Mesendoderm (in vitro differentiated cells): Measurements from ENCODE around the gene HLA-DOA.

Source experiments
- DNase-seq: peaks from one replicate; pipeline ENCODE4 v3.0.0; 2013
- H2AK5ac ChIP-seq: 2 replicates; pipeline ENCODE4 v1.6.1; 2013; ENCODE audit warnings: low read length, inconsistent platforms
- H2BK120ac ChIP-seq: 2 replicates; pipeline ENCODE4 v1.6.1; 2013; ENCODE audit warnings: low read depth, mild to moderate bottlenecking, low read length, moderate library complexity, mixed read lengths
- H2BK15ac ChIP-seq: replicated peaks from 2 replicates; pipeline ENCODE4 v1.6.1; 2013; ENCODE audit warnings: low read depth, mild to moderate bottlenecking, moderate library complexity
- H2BK5ac ChIP-seq: 2 replicates; pipeline ENCODE4 v1.6.1; 2013; ENCODE audit warnings: low read length, inconsistent platforms
- H3K18ac ChIP-seq: 2 replicates; pipeline ENCODE4 v1.6.1; 2013; ENCODE audit warnings: mild to moderate bottlenecking, low read length, mixed read lengths
- H3K23ac ChIP-seq: one replicate; pipeline ENCODE4 v1.6.1; 2013; ENCODE audit warnings: low read length
- H3K27ac ChIP-seq: 2 replicates; pipeline ENCODE4 v1.5.1; 2013; ENCODE audit warnings: low read depth, mild to moderate bottlenecking, inconsistent platforms, low read length, moderate library complexity
- H3K27me3 ChIP-seq: 2 replicates; pipeline ENCODE4 v1.6.1; 2013; ENCODE audit warnings: low read length, control low read depth, mild to moderate bottlenecking, inconsistent platforms; ENCODE audit not compliant: insufficient read depth, poor library complexity
- H3K36me3 ChIP-seq: 2 replicates; pipeline ENCODE4 v1.6.1; 2013; ENCODE audit warnings: low read length, inconsistent platforms; ENCODE audit not compliant: control insufficient read depth, insufficient read depth
- H3K4ac ChIP-seq: one replicate; pipeline ENCODE4 v1.6.1; 2013; ENCODE audit warnings: low read depth, mild to moderate bottlenecking, low read length, moderate library complexity
- H3K4me1 ChIP-seq: 2 replicates; pipeline ENCODE4 v1.6.1; 2013; ENCODE audit warnings: low read depth, low read length, inconsistent platforms; ENCODE audit not compliant: control insufficient read depth
- H3K4me2 ChIP-seq: 2 replicates; pipeline ENCODE4 v1.6.1; 2013; ENCODE audit warnings: low read length
- H3K4me3 ChIP-seq: 2 replicates; pipeline ENCODE4 v1.5.1; 2013; ENCODE audit warnings: mild to moderate bottlenecking, low read length
- H3K56ac ChIP-seq: one replicate; pipeline ENCODE4 v1.6.1; 2013; ENCODE audit warnings: low read length
- H3K79me1 ChIP-seq: 2 replicates; pipeline ENCODE4 v1.6.1; 2013; ENCODE audit warnings: low read length, inconsistent platforms
- H3K79me2 ChIP-seq: 2 replicates; pipeline ENCODE4 v1.6.1; 2013; ENCODE audit warnings: mild to moderate bottlenecking, low read length; ENCODE audit not compliant: control insufficient read depth, insufficient read depth
- H3K9ac ChIP-seq: 2 replicates; pipeline ENCODE4 v1.6.1; 2013; ENCODE audit warnings: low read length, inconsistent platforms
- H4K5ac ChIP-seq: one replicate; pipeline ENCODE4 v1.6.1; 2013; ENCODE audit warnings: low read length
- H4K8ac ChIP-seq: one replicate; pipeline ENCODE4 v1.6.1; 2013; ENCODE audit warnings: low read depth, mild to moderate bottlenecking, control low read depth, low read length, moderate library complexity
- WGBS: extraction: QIAGEN DNeasy Blood & Tissue Kit; methylation state at CpG from one replicate; pipeline ENCODE4 v1.1.7; 2013; ENCODE audit warnings: low lambda C conversion rate, missing lambda C conversion rate; ENCODE audit not compliant: insufficient coverage; ENCODE audit errors: extremely low coverage; 5-methylcytosine and 5-hydroxymethylcytosine counted together

HLA-DOA gene

GRCh38 chr6:32971581-32972352 lies 37.6 kb downstream of the HLA-DOA start:
- H3K79me1 ChIP-seq = peaks cover 9% of the 10 kb centered on the region
- peak overlapping the region; percentile 3 for H2BK5ac ChIP-seq
- H2BK15ac ChIP-seq = no peak overlapping the region
- H3K18ac ChIP-seq = peak overlapping the region; percentile 1
- peaks cover 66% of the 10 kb centered on the region for H3K79me2 ChIP-seq
- peak; percentile 100 for DNase-seq
- peak overlapping the region; percentile 89 for H3K4me2 ChIP-seq
- no peak overlapping the region for H3K23ac ChIP-seq
- H3K9ac ChIP-seq = peak overlapping the region; percentile 100
- H4K5ac ChIP-seq = no peak overlapping the region
- no peaks in the 10 kb centered on the region for H3K27me3 ChIP-seq
- no peak overlapping the region for H3K4ac ChIP-seq
- H3K36me3 ChIP-seq = peaks cover 31% of the 10 kb centered on the region
- H3K4me3 ChIP-seq = peak overlapping the region; percentile 99
- H3K56ac ChIP-seq = peak overlapping the region; percentile 97
- peak overlapping the region; percentile 99 for H3K27ac ChIP-seq
- no peak overlapping the region for H2AK5ac ChIP-seq
- no peak overlapping the region for H4K8ac ChIP-seq
- no CpG with 5 or more reads among the region's 58 CpGs for WGBS
- H2BK120ac ChIP-seq = no peak overlapping the region
- H3K4me1 ChIP-seq = peaks cover 6% of the 10 kb centered on the region

- Histone ChIP-seq H2BK120ac (peak overlapping the region; percentile 78), H2AK5ac (peak overlapping the region; percentile 96), H2BK15ac (no peak overlapping the region), H3K79me2 (peaks cover 64% of the 10 kb centered on the region), H4K5ac (peak overlapping the region; percentile 100), H3K9ac (peak overlapping the region; percentile 100), H3K27me3 (no peaks in the 10 kb centered on the region), H3K27ac (peak overlapping the region; percentile 99), H4K8ac (peak overlapping the region; percentile 98), H3K4me2 (peak overlapping the region; percentile 89), H3K36me3 (peaks cover 25% of the 10 kb centered on the region), H2BK5ac (peak overlapping the region; percentile 98), H3K23ac (peak overlapping the region; percentile 95), H3K79me1 (peaks cover 7% of the 10 kb centered on the region), H3K4me1 (peaks cover 8% of the 10 kb centered on the region), H3K4ac (peak overlapping the region; percentile 99), H3K18ac (peak overlapping the region; percentile 99), H3K56ac (peak overlapping the region; percentile 97), H3K4me3 (peak overlapping the region; percentile 97)
- no peak for DNase-seq
- WGBS = no CpG with 5 or more reads among the region's 15 CpGs
These were observed 38.2 kb downstream of the HLA-DOA start for GRCh38 chr6:32971242-32971580.

- peak overlapping the region; percentile 100 for H3K9ac ChIP-seq
- peak overlapping the region; percentile 97 for H3K4me3 ChIP-seq
- peak overlapping the region; percentile 100 for H3K27ac ChIP-seq
- H3K56ac ChIP-seq = peak overlapping the region; percentile 100
- H3K4me2 ChIP-seq = peak overlapping the region; percentile 89
- peak overlapping the region; percentile 99 for H3K4ac ChIP-seq
- peak overlapping the region; percentile 100 for H4K5ac ChIP-seq
- peak; percentile 96 for DNase-seq
- H3K27me3 ChIP-seq = no peaks in the 10 kb centered on the region
- peaks cover 61% of the 10 kb centered on the region for H3K79me2 ChIP-seq
- peak overlapping the region; percentile 78 for H2BK120ac ChIP-seq
- peaks cover 8% of the 10 kb centered on the region for H3K4me1 ChIP-seq
- no CpG with 5 or more reads among the region's 43 CpGs for WGBS
- peaks cover 20% of the 10 kb centered on the region for H3K36me3 ChIP-seq
- H3K23ac ChIP-seq = peak overlapping the region; percentile 95
- H2AK5ac ChIP-seq = peak overlapping the region; percentile 96
- no peak overlapping the region for H2BK15ac ChIP-seq
- peak overlapping the region; percentile 98 for H2BK5ac ChIP-seq
- peak overlapping the region; percentile 98 for H4K8ac ChIP-seq
- peak overlapping the region; percentile 99 for H3K18ac ChIP-seq
- H3K79me1 ChIP-seq = peaks cover 8% of the 10 kb centered on the region
These were observed 38.8 kb downstream of the HLA-DOA start for GRCh38 chr6:32970413-32971241.

- Histone ChIP-seq H3K79me2 (peaks cover 54% of the 10 kb centered on the region), H3K79me1 (peaks cover 8% of the 10 kb centered on the region)
- no CpG with 5 or more reads among the region's 19 CpGs for WGBS
These were observed 39.5 kb downstream of the HLA-DOA start for GRCh38 chr6:32969685-32970412.

GRCh38 chr6:32968867-32969684 lies 40.3 kb downstream of the HLA-DOA start:
- Histone ChIP-seq H4K8ac (no peak overlapping the region), H2BK15ac (no peak overlapping the region), H3K56ac (peak overlapping the region; percentile 100), H3K79me2 (peaks cover 48% of the 10 kb centered on the region), H3K23ac (peak overlapping the region; percentile 10), H3K36me3 (peaks cover 11% of the 10 kb centered on the region), H3K79me1 (peaks cover 8% of the 10 kb centered on the region), H2AK5ac (peak overlapping the region; percentile 97), H3K4ac (peak overlapping the region; percentile 76), H4K5ac (peak overlapping the region; percentile 99), H3K4me2 (peak overlapping the region; percentile 81), H2BK5ac (peak overlapping the region; percentile 98), H3K27me3 (no peaks in the 10 kb centered on the region), H3K9ac (peak overlapping the region; percentile 100), H3K18ac (peak overlapping the region; percentile 81), H2BK120ac (peak overlapping the region; percentile 70), H3K27ac (peak overlapping the region; percentile 100), H3K4me1 (peaks cover 8% of the 10 kb centered on the region), H3K4me3 (peak overlapping the region; percentile 53)
- WGBS = no CpG with 5 or more reads among the region's 40 CpGs
- peak; percentile 95 for DNase-seq

More at GRCh38 chr6:32969685-32970412, 39.5 kb downstream of the HLA-DOA start:
- H4K5ac ChIP-seq = peak overlapping the region; percentile 99
- H3K4me2 ChIP-seq = peak overlapping the region; percentile 81
- peak overlapping the region; percentile 97 for H2AK5ac ChIP-seq
- peak overlapping the region; percentile 87 for H3K23ac ChIP-seq
- H3K4me3 ChIP-seq = peak overlapping the region; percentile 53
- peak overlapping the region; percentile 76 for H3K4ac ChIP-seq
- H3K18ac ChIP-seq = peak overlapping the region; percentile 81
- H3K4me1 ChIP-seq = peaks cover 8% of the 10 kb centered on the region
- no peaks in the 10 kb centered on the region for H3K27me3 ChIP-seq
- peak overlapping the region; percentile 98 for H2BK5ac ChIP-seq
- peak overlapping the region; percentile 98 for H4K8ac ChIP-seq
- H3K27ac ChIP-seq = peak overlapping the region; percentile 100
- H2BK15ac ChIP-seq = no peak overlapping the region
- H3K36me3 ChIP-seq = peaks cover 17% of the 10 kb centered on the region
- H3K56ac ChIP-seq = peak overlapping the region; percentile 100
- DNase-seq = peak; percentile 97
- peak overlapping the region; percentile 70 for H2BK120ac ChIP-seq
- peak overlapping the region; percentile 100 for H3K9ac ChIP-seq
